H1 (cell line): ENCODE data around the gene FGF10. TPM values are rescaled to one million over a fixed set of nuclear protein-coding genes. Genes with fewer than 3 reads are reported as not detected.

Experiments used
- CTCF ChIA-PET: fragments of 300-600 bp; sonication (Branson Sonifier 250); formaldehyde crosslinking; loops from one replicate; lab custom pipeline; 2021; ENCODE audit not compliant: partially characterized antibody; lab: Charles Lee
- POLR2A ChIA-PET: fragments of 300-600 bp; sonication (Branson Sonifier 250); formaldehyde crosslinking; loops from one replicate; lab custom pipeline; 2021; ENCODE audit warnings: inconsistent platforms; ENCODE audit not compliant: partially characterized antibody; lab: Charles Lee
- DNase-seq, 2 experiments: peaks; one replicate each; pipeline versions ENCODE4 v3.0.0 to v3.0.0-alpha.2; 2010 to 2022; ENCODE audit warnings: low spot score in 2 of 2, low read depth in 1 of 2, mixed read lengths in 1 of 2
- FAIRE-seq: peaks from 2 replicates; lab custom pipeline; 2011; peaks lifted over from hg19 to GRCh38; lab: Jason Lieb, UNC
- H2AFZ ChIP-seq: 2 replicates; pipeline ENCODE4 v1.8.1; 2012; ENCODE audit warnings: low read length, inconsistent platforms
- H2AK5ac ChIP-seq: 2 replicates; pipeline ENCODE4 v1.6.1; 2013; ENCODE audit warnings: low read depth, low read length
- H2BK120ac ChIP-seq: replicated peaks from 2 replicates; pipeline ENCODE3; 2013; ENCODE audit warnings: low read depth, low read length, inconsistent platforms
- H2BK12ac ChIP-seq: 2 replicates; pipeline ENCODE4 v1.6.1; 2013; ENCODE audit warnings: low read depth, low read length
- H2BK15ac ChIP-seq: 2 replicates; pipeline ENCODE4 v1.6.1; 2013; ENCODE audit warnings: low read length
- H2BK20ac ChIP-seq: 2 replicates; pipeline ENCODE4 v1.6.1; 2013; ENCODE audit warnings: low read length
- H2BK5ac ChIP-seq: 2 replicates; pipeline ENCODE4 v1.6.1; 2013; ENCODE audit warnings: low read depth, low read length
- H3K14ac ChIP-seq: 2 replicates; pipeline ENCODE4 v1.6.1; 2013; ENCODE audit warnings: inconsistent platforms; ENCODE audit not compliant: insufficient read length
- H3K18ac ChIP-seq: 2 replicates; pipeline ENCODE4 v1.6.1; 2013; ENCODE audit warnings: low read length; ENCODE audit errors: extremely low read depth
- H3K23ac ChIP-seq: 2 replicates; pipeline ENCODE4 v1.6.1; 2013; ENCODE audit warnings: inconsistent platforms; ENCODE audit not compliant: insufficient read length
- H3K23me2 ChIP-seq: 2 replicates; pipeline ENCODE4 v1.6.1; 2013; ENCODE audit warnings: low read depth, low read length
- H3K27ac ChIP-seq: 2 replicates; pipeline ENCODE4 v1.6.1; 2011; ENCODE audit warnings: low read depth, low read length, inconsistent platforms
- H3K27me3 ChIP-seq, 4 experiments: replicated peaks in 1 of 4; 1 replicate in 1 of 4; 2 replicates in 3 of 4; pipeline versions ENCODE4 v1.6.1 to v1.8.1; 2011 to 2013; ENCODE audit warnings: low read length in 3 of 4, mild to moderate bottlenecking in 3 of 4, inconsistent platforms in 2 of 4, mixed read lengths in 2 of 4, moderate library complexity in 1 of 4; ENCODE audit not compliant: control insufficient read depth in 3 of 4, insufficient read depth in 3 of 4; ENCODE audit errors: extremely low read depth in 1 of 4
- H3K36me3 ChIP-seq, 4 experiments: 2 replicates each; pipeline versions ENCODE4 v1.6.1 to v1.8.1; 2011 to 2013; ENCODE audit warnings: mild to moderate bottlenecking in 4 of 4, low read length in 3 of 4, moderate library complexity in 2 of 4, control low read depth in 1 of 4, inconsistent platforms in 1 of 4; ENCODE audit not compliant: insufficient read depth in 4 of 4, control insufficient read depth in 2 of 4
- H3K4ac ChIP-seq: replicated peaks from 2 replicates; pipeline ENCODE3; 2013; ENCODE audit warnings: low read length, low read depth, mixed read lengths, inconsistent platforms; ENCODE audit not compliant: insufficient read length
- H3K4me1 ChIP-seq, 4 experiments: replicated peaks in 1 of 4; 1 replicate in 1 of 4; 2 replicates in 3 of 4; pipeline versions ENCODE4 v1.6.1 to v1.8.1; 2011 to 2013; ENCODE audit warnings: low read length in 3 of 4, inconsistent platforms in 2 of 4, mixed read lengths in 1 of 4; ENCODE audit not compliant: insufficient read depth in 4 of 4, control insufficient read depth in 3 of 4
- H3K4me2 ChIP-seq, 2 experiments: 2 replicates each; pipeline versions ENCODE4 v1.6.1 to v1.8.1; 2011 to 2013; ENCODE audit warnings: low read depth in 2 of 2, low read length in 2 of 2, control low read depth in 1 of 2, inconsistent platforms in 1 of 2, mild to moderate bottlenecking in 1 of 2; ENCODE audit not compliant: insufficient read depth in 1 of 2
- H3K4me3 ChIP-seq, 4 experiments: fragments of 200-600, 300-600 bp in 1 of 4; sonication (generic), shearing (Covaris generic), sonication (Bioruptor Twin) in 1 of 4; 2 replicates each; pipeline versions ENCODE4 v1.5.1 to v1.8.1; 2011 to 2016; ENCODE audit warnings: low read length in 4 of 4, low read depth in 3 of 4, control low read depth in 2 of 4, inconsistent platforms in 2 of 4, mild to moderate bottlenecking in 2 of 4, mixed read lengths in 1 of 4, moderate library complexity in 1 of 4; ENCODE audit not compliant: insufficient read depth in 2 of 4; ENCODE audit errors: extremely low read depth in 1 of 4
- H3K56ac ChIP-seq: replicated peaks from 2 replicates; pipeline ENCODE3; 2013; ENCODE audit warnings: low read depth, mild to moderate bottlenecking, mixed read lengths, low read length, inconsistent platforms; ENCODE audit not compliant: insufficient read length
- H3K79me1 ChIP-seq: 2 replicates; pipeline ENCODE4 v1.6.1; 2013; ENCODE audit warnings: low read depth, low read length, control low read depth
- H3K79me2 ChIP-seq, 2 experiments: 2 replicates each; pipeline versions ENCODE4 v1.6.1 to v1.8.1; 2012 to 2013; ENCODE audit warnings: low read length in 2 of 2, mild to moderate bottlenecking in 2 of 2, inconsistent platforms in 1 of 2; ENCODE audit not compliant: insufficient read depth in 2 of 2, control insufficient read depth in 1 of 2
- H3K9ac ChIP-seq, 4 experiments: replicated peaks in 1 of 4; 1 replicate in 1 of 4; 2 replicates in 3 of 4; pipeline versions ENCODE4 v1.6.1 to v1.8.1; 2011 to 2013; ENCODE audit warnings: low read depth in 3 of 4, low read length in 3 of 4, control low read depth in 2 of 4, mild to moderate bottlenecking in 2 of 4, moderate library complexity in 2 of 4, inconsistent platforms in 1 of 4; ENCODE audit errors: extremely low read depth in 1 of 4
- H3K9me3 ChIP-seq, 2 experiments: 2 replicates each; pipeline versions ENCODE4 v1.6.1 to v1.8.1; 2012 to 2013; ENCODE audit warnings: mild to moderate bottlenecking in 2 of 2, moderate library complexity in 2 of 2, control low read depth in 1 of 2, inconsistent platforms in 1 of 2, low read depth in 1 of 2, low read length in 1 of 2, mixed read lengths in 1 of 2; ENCODE audit not compliant: insufficient read depth in 2 of 2
- H4K20me1 ChIP-seq, 2 experiments: replicated peaks in 1 of 2; 2 replicates each; pipeline versions ENCODE3 to v1.8.1; 2011 to 2013; ENCODE audit warnings: inconsistent platforms in 2 of 2, low read length in 2 of 2, mild to moderate bottlenecking in 1 of 2; ENCODE audit not compliant: insufficient read depth in 2 of 2, control insufficient read depth in 1 of 2
- H4K5ac ChIP-seq: 2 replicates; pipeline ENCODE4 v1.6.1; 2013; ENCODE audit warnings: low read length, low read depth, mixed read lengths, inconsistent platforms; ENCODE audit not compliant: insufficient read length
- H4K8ac ChIP-seq: 2 replicates; pipeline ENCODE4 v1.8.0; 2013; ENCODE audit warnings: mild to moderate bottlenecking, moderate library complexity, low read length, inconsistent platforms; ENCODE audit not compliant: insufficient read depth; ENCODE audit errors: extremely low read depth
- H4K91ac ChIP-seq: replicated peaks from 2 replicates; pipeline ENCODE3; 2013; ENCODE audit warnings: low read length, mixed read lengths, inconsistent platforms; ENCODE audit not compliant: insufficient read length
- BCL11A ChIP-seq, 2 experiments: IDR thresholded peaks; one replicate each; pipeline ENCODE4 v1.6.1; 2011; ENCODE audit warnings: low read depth in 2 of 2, low read length in 2 of 2, mild to moderate bottlenecking in 2 of 2
- CREB1 ChIP-seq: IDR thresholded peaks from 2 replicates; pipeline ENCODE4 v1.6.1; 2012; ENCODE audit warnings: inconsistent platforms
- EGR1 ChIP-seq: IDR thresholded peaks from 2 replicates; pipeline ENCODE4 v1.6.1; 2011; ENCODE audit warnings: low read depth, low read length, borderline replicate concordance
- GTF2F1 ChIP-seq: IDR thresholded peaks from 2 replicates; pipeline ENCODE4 v1.6.1; 2012; ENCODE audit warnings: low read depth, low read length, improper control_type of control experiment, borderline replicate concordance
- JUN ChIP-seq: IDR thresholded peaks from 2 replicates; pipeline ENCODE4 v1.6.1; 2011; ENCODE audit warnings: low read depth, mild to moderate bottlenecking, improper control_type of control experiment, low read length
- KDM5A ChIP-seq: fragments of 200-600 bp; IDR thresholded peaks from 2 replicates; pipeline ENCODE4 v1.7.1; 2012; ENCODE audit warnings: mild to moderate bottlenecking, low read length, inconsistent platforms, mixed read lengths
- NRF1 ChIP-seq: IDR thresholded peaks from 2 replicates; pipeline ENCODE4 v1.6.1; 2011; ENCODE audit warnings: mild to moderate bottlenecking, low read depth, low read length, improper control_type of control experiment
- RBBP5 ChIP-seq: IDR thresholded peaks from 2 replicates; pipeline ENCODE4 v1.7.1; 2012; ENCODE audit warnings: low read depth, mild to moderate bottlenecking, inconsistent platforms, low read length, moderate library complexity, borderline replicate concordance
- RFX5 ChIP-seq: IDR thresholded peaks from 2 replicates; pipeline ENCODE4 v1.6.1; 2011; ENCODE audit warnings: low read depth, low read length, improper control_type of control experiment, borderline replicate concordance
- SIX5 ChIP-seq: IDR thresholded peaks from 2 replicates; pipeline ENCODE4 v1.6.1; 2011; ENCODE audit warnings: mild to moderate bottlenecking, low read depth, low read length
- SUZ12 ChIP-seq: fragments of 200-600 bp; sonication (generic); IDR thresholded peaks from 2 replicates; pipeline ENCODE4 v1.6.1; 2012; ENCODE audit warnings: mild to moderate bottlenecking, inconsistent platforms, low read length, moderate library complexity, mixed read lengths
- TEAD4 ChIP-seq: IDR thresholded peaks from 2 replicates; pipeline ENCODE4 v1.6.1; 2012; ENCODE audit warnings: low read depth, low read length, inconsistent platforms, mixed read lengths
- USF2 ChIP-seq: IDR thresholded peaks from 2 replicates; pipeline ENCODE4 v1.6.1; 2011; ENCODE audit warnings: low read length, improper control_type of control experiment
- WGBS, 2 experiments: shearing (Covaris generic) in 1 of 2; methylation state at CpG; one replicate each; pipeline versions ENCODE4 v1.1.6 to v1.1.7; 2013 to 2015; ENCODE audit warnings: low lambda C conversion rate in 2 of 2, mixed read lengths in 2 of 2, inconsistent platforms in 1 of 2, low coverage in 1 of 2, missing lambda C conversion rate in 1 of 2; ENCODE audit not compliant: insufficient replicate concordance in 2 of 2, insufficient coverage in 1 of 2, insufficient read length in 1 of 2; ENCODE audit errors: extremely low coverage in 1 of 2, missing lambda C conversion rate in 1 of 2; 5-methylcytosine and 5-hydroxymethylcytosine counted together
- polyA plus RNA-seq, 7 experiments: library from polyadenylated mRNA; depleted of rRNA in 3 of 7; stranded (reverse) in 5 of 7; unstranded in 2 of 7; fragments of >200 nt in 5 of 7; fragments of 200-250 nt in 2 of 7; gene quantifications; 1 replicate in 5 of 7; 2 replicates in 1 of 7; 4 replicates in 1 of 7; pipeline versions ENCODE4 v1.2.1 to v1.2.3, GENCODE V29; 2011 to 2013; ENCODE audit warnings: missing spikeins in 2 of 7, mixed read lengths in 2 of 7
- total RNA-seq: library from RNA; stranded (reverse); fragmentation: NEBNext Ultra II Directional; extraction: Animal tissue kit (Norgen Biotek cat#: 25700); gene quantifications from 2 replicates; pipeline ENCODE4 v1.2.1, GENCODE V29; 2021
- TF ChIP-seq, protein P1 (sequence below): IDR thresholded peaks from 2 replicates; pipeline ENCODE4 v1.6.1; 2011; ENCODE audit warnings: low read depth, mild to moderate bottlenecking, low read length; ENCODE audit not compliant: insufficient read depth

FGF10 gene
- total and polyA plus RNA-seq, 2 of the 8 experiments (the other 6 are each of a cell fraction or from before 2014, with no cell fraction given) = 0.06 to 0.54 TPM

DNA sequence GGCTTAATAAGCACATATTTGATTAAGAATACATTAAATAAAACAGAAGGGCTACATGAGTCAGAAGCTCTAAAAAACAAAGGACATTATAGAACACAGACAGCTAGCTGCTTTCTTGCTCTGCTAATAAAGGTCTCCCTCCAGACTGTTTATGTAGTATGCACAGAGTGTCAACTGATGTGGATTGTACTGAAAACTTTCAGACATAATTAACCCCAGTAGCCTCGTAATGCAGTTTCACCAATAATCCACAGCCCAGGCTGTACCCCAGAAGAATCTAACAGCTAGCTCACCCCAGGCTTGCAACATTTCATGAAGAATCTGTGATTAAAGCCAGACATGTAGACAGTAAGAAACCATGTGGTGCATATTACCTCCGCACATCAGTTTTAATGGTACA is 30.8 kb downstream of the FGF10 start:
- H4K8ac ChIP-seq = no peak overlapping the region
- no peak overlapping the region for H3K23ac ChIP-seq
- no peak overlapping the region for H3K9ac ChIP-seq
- H4K91ac ChIP-seq = no peak overlapping the region
- ChIA-PET CTCF (interaction anchor here (0.5 kb wide), 1 partner anchor 623 kb away, joined by 3 read pairs; no protein-coding TSS in a partner anchor), POLR2A (no interaction called here)
- H2BK5ac ChIP-seq = no peak overlapping the region
- H3K4me1 ChIP-seq = no peaks in the 10 kb centered on the region
- no peaks in the 10 kb centered on the region for H3K27me3 ChIP-seq
- no peak overlapping the region for H3K4me3 ChIP-seq
- H2AK5ac ChIP-seq = no peak overlapping the region
- no peak overlapping the region for H3K4ac ChIP-seq
- H4K5ac ChIP-seq = no peak overlapping the region
- no peaks in the 10 kb centered on the region for H3K79me1 ChIP-seq
- H2BK120ac ChIP-seq = no peak overlapping the region
- no peak overlapping the region for H2BK15ac ChIP-seq
- H3K4me2 ChIP-seq = no peak overlapping the region
- no peak overlapping the region for H2AFZ ChIP-seq
- 98% methylated on average over 2 of the region's 2 CpGs; no CpG with 5 or more reads in 1 of the 2 experiments for WGBS, 2 experiments
- H3K27ac ChIP-seq = no peak overlapping the region
- DNase-seq = no peak
- H3K23me2 ChIP-seq = no peaks in the 10 kb centered on the region
- no peak overlapping the region for H2BK20ac ChIP-seq
- H4K20me1 ChIP-seq = no peaks in the 10 kb centered on the region
- no peak overlapping the region for H3K18ac ChIP-seq
- no peaks in the 10 kb centered on the region for H3K79me2 ChIP-seq
- no peak overlapping the region for H2BK12ac ChIP-seq
- no peaks in the 10 kb centered on the region for H3K9me3 ChIP-seq
- H3K56ac ChIP-seq = no peak overlapping the region
- FAIRE-seq = no peak
- no peaks in the 10 kb centered on the region for H3K36me3 ChIP-seq
- no peak overlapping the region for H3K14ac ChIP-seq
- TF ChIP-seq SUZ12 = no peak
- no peak for TF ChIP-seq CREB1
- no peak for TF ChIP-seq GTF2F1
- no peak for TF ChIP-seq EGR1
- TF ChIP-seq TEAD4 = no peak
- no peak for TF ChIP-seq JUN
- TF ChIP-seq USF2 = no peak
- no peak for TF ChIP-seq RBBP5
- TF ChIP-seq KDM5A = no peak
- no peak for TF ChIP-seq SIX5
- TF ChIP-seq RFX5 = no peak
- TF ChIP-seq NRF1 = no peak
- TF ChIP-seq, protein P1, sequence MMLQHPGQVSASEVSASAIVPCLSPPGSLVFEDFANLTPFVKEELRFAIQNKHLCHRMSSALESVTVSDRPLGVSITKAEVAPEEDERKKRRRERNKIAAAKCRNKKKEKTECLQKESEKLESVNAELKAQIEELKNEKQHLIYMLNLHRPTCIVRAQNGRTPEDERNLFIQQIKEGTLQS = no peak
- TF ChIP-seq BCL11A (IDR thresholded peaks at IDR 0.05; ENCODE audit: low read depth in 2 of 2, low read length in 2 of 2) = no peak
